Memory B cell (primary cell): ENCODE data around the gene AGPAT3.

Experiments used
- ATAC-seq: fragments of 150-1000 bp; cut with Tn5 transposase; 2 replicates; pipeline ENCODE4 v1.10.0; 2021; ENCODE audit warnings: low read depth, mild to moderate bottlenecking, moderate library complexity
- DNase-seq, 2 donors: peaks; one replicate each; pipeline ENCODE4 v3.0.0; 2022; ENCODE audit warnings: low spot score in 2 of 2
- H3K27ac Mint-ChIP-seq: one replicate; pipeline ENCODE4 v1.8.0; 2022; ENCODE audit warnings: mild to moderate bottlenecking, moderate library complexity, mixed read lengths
- H3K27me3 Mint-ChIP-seq: one replicate; pipeline ENCODE4 v1.8.0; 2022; ENCODE audit warnings: mixed read lengths
- H3K36me3 Mint-ChIP-seq: one replicate; pipeline ENCODE4 v1.8.0; 2022; ENCODE audit warnings: mild to moderate bottlenecking, mixed read lengths
- H3K4me1 Mint-ChIP-seq: one replicate; pipeline ENCODE4 v1.8.0; 2022; ENCODE audit warnings: mixed read lengths
- H3K4me3 Mint-ChIP-seq: one replicate; pipeline ENCODE4 v1.8.0; 2022; ENCODE audit warnings: mild to moderate bottlenecking, moderate library complexity, mixed read lengths
- H3K9me3 Mint-ChIP-seq: one replicate; pipeline ENCODE4 v1.8.0; 2022; ENCODE audit warnings: mixed read lengths

The AGPAT3 gene

GRCh38 chr21:43937891-43938309 is 72.9 kb downstream of the AGPAT3 start:
- Mint-ChIP-seq H3K9me3 (no peaks in the 10 kb centered on the region), H3K4me1 (peaks cover 14% of the 10 kb centered on the region), H3K27me3 (no peaks in the 10 kb centered on the region), H3K36me3 (peaks cover 2% of the 10 kb centered on the region), H3K4me3 (peak overlapping the region; percentile 55), H3K27ac (no peak overlapping the region)
- DNase-seq, result no peak
- peak; percentile 38 for ATAC-seq

GRCh38 chr21:43938751-43939442 is 73.9 kb downstream of the AGPAT3 start:
- Mint-ChIP-seq H3K27ac (peak overlapping the region; percentile 65), H3K4me3 (peak overlapping the region; percentile 96), H3K4me1 (peaks cover 14% of the 10 kb centered on the region), H3K36me3 (no peaks in the 10 kb centered on the region), H3K9me3 (no peaks in the 10 kb centered on the region), H3K27me3 (no peaks in the 10 kb centered on the region)
- DNase-seq, result peak; percentile 88 to 90
- peak; percentile 95 for ATAC-seq

GRCh38 chr21:43939443-43940328 is 74.7 kb downstream of the AGPAT3 start:
- ATAC-seq (no peak), DNase-seq (no peak)
- H3K27me3 Mint-ChIP-seq, result no peaks in the 10 kb centered on the region
- peaks cover 2% of the 10 kb centered on the region for H3K36me3 Mint-ChIP-seq
- H3K4me3 Mint-ChIP-seq, result peak overlapping the region; percentile 96
- H3K4me1 Mint-ChIP-seq, result peaks cover 14% of the 10 kb centered on the region
- H3K27ac Mint-ChIP-seq, result peak overlapping the region; percentile 65
- no peaks in the 10 kb centered on the region for H3K9me3 Mint-ChIP-seq

GRCh38 chr21:43940329-43941050 is 75.5 kb downstream of the AGPAT3 start:
- no peaks in the 10 kb centered on the region for H3K27me3 Mint-ChIP-seq
- no peak overlapping the region for H3K4me3 Mint-ChIP-seq
- peaks cover 2% of the 10 kb centered on the region for H3K36me3 Mint-ChIP-seq
- no peaks in the 10 kb centered on the region for H3K9me3 Mint-ChIP-seq
- DNase-seq (no peak), ATAC-seq (no peak)
- peaks cover 14% of the 10 kb centered on the region for H3K4me1 Mint-ChIP-seq
- H3K27ac Mint-ChIP-seq, result no peak overlapping the region

- Mint-ChIP-seq H3K4me1 (peaks cover 14% of the 10 kb centered on the region), H3K27ac (no peak overlapping the region), H3K27me3 (no peaks in the 10 kb centered on the region), H3K4me3 (no peak overlapping the region), H3K9me3 (no peaks in the 10 kb centered on the region), H3K36me3 (peaks cover 2% of the 10 kb centered on the region)
- DNase-seq (no peak), ATAC-seq (no peak)
Observed at GRCh38 chr21:43942201-43942600, 77.2 kb downstream of the AGPAT3 start.

GRCh38 chr21:43942621-43943020 is 77.6 kb downstream of the AGPAT3 start:
- no peak for DNase-seq
- Mint-ChIP-seq H3K36me3 (peaks cover 2% of the 10 kb centered on the region), H3K4me1 (peaks cover 10% of the 10 kb centered on the region), H3K27me3 (no peaks in the 10 kb centered on the region), H3K27ac (no peak overlapping the region), H3K4me3 (no peak overlapping the region), H3K9me3 (no peaks in the 10 kb centered on the region)
- no peak for ATAC-seq

- H3K4me1 Mint-ChIP-seq, result peaks cover 3% of the 10 kb centered on the region
- H3K9me3 Mint-ChIP-seq, result peaks cover 2% of the 10 kb centered on the region
- H3K27ac Mint-ChIP-seq, result no peak overlapping the region
- H3K27me3 Mint-ChIP-seq, result no peaks in the 10 kb centered on the region
- no peak overlapping the region for H3K4me3 Mint-ChIP-seq
- ATAC-seq (no peak), DNase-seq (no peak)
- peaks cover 7% of the 10 kb centered on the region for H3K36me3 Mint-ChIP-seq
Observed at GRCh38 chr21:43943512-43944077, 78.6 kb downstream of the AGPAT3 start.

- no peak for ATAC-seq
- H3K36me3 Mint-ChIP-seq, result peaks cover 7% of the 10 kb centered on the region
- peaks cover 2% of the 10 kb centered on the region for H3K9me3 Mint-ChIP-seq
- H3K4me1 Mint-ChIP-seq, result peaks cover 2% of the 10 kb centered on the region
- H3K27ac Mint-ChIP-seq, result no peak overlapping the region
- no peak overlapping the region for H3K4me3 Mint-ChIP-seq
- H3K27me3 Mint-ChIP-seq, result no peaks in the 10 kb centered on the region
- no peak for DNase-seq
Observed at GRCh38 chr21:43944078-43944633, 79.1 kb downstream of the AGPAT3 start.

- no peak for DNase-seq
- no peak for ATAC-seq
- Mint-ChIP-seq H3K27ac (no peak overlapping the region), H3K4me3 (no peak overlapping the region), H3K9me3 (peaks cover 2% of the 10 kb centered on the region), H3K36me3 (peaks cover 12% of the 10 kb centered on the region), H3K4me1 (peaks cover 2% of the 10 kb centered on the region), H3K27me3 (no peaks in the 10 kb centered on the region)
Observed at GRCh38 chr21:43944757-43945156, 79.7 kb downstream of the AGPAT3 start.

GRCh38 chr21:43948740-43949498 is 83.9 kb downstream of the AGPAT3 start:
- no peak overlapping the region for H3K27ac Mint-ChIP-seq
- H3K27me3 Mint-ChIP-seq, result no peaks in the 10 kb centered on the region
- DNase-seq (no peak), ATAC-seq (no peak)
- peaks cover 2% of the 10 kb centered on the region for H3K9me3 Mint-ChIP-seq
- H3K4me1 Mint-ChIP-seq, result peaks cover 5% of the 10 kb centered on the region
- H3K36me3 Mint-ChIP-seq, result peaks cover 16% of the 10 kb centered on the region
- H3K4me3 Mint-ChIP-seq, result no peak overlapping the region

GRCh38 chr21:43949499-43950208 is 84.6 kb downstream of the AGPAT3 start:
- no peak overlapping the region for H3K4me3 Mint-ChIP-seq
- no peak for DNase-seq
- H3K27ac Mint-ChIP-seq, result no peak overlapping the region

GRCh38 chr21:43950481-43950880 is 85.5 kb downstream of the AGPAT3 start:
- Mint-ChIP-seq H3K27ac (no peak overlapping the region), H3K27me3 (no peaks in the 10 kb centered on the region), H3K36me3 (peaks cover 14% of the 10 kb centered on the region), H3K9me3 (peaks cover 2% of the 10 kb centered on the region), H3K4me1 (peaks cover 5% of the 10 kb centered on the region), H3K4me3 (no peak overlapping the region)
- ATAC-seq, result no peak
- no peak for DNase-seq

More at GRCh38 chr21:43949499-43950208, 84.6 kb downstream of the AGPAT3 start:
- no peaks in the 10 kb centered on the region for H3K27me3 Mint-ChIP-seq
- ATAC-seq, result no peak
- H3K4me1 Mint-ChIP-seq, result peaks cover 5% of the 10 kb centered on the region
- peaks cover 14% of the 10 kb centered on the region for H3K36me3 Mint-ChIP-seq
- peaks cover 2% of the 10 kb centered on the region for H3K9me3 Mint-ChIP-seq
